HepG2 (cell line): Measurements from ENCODE around the gene SFT2D1. TPM values are rescaled to one million over a fixed set of nuclear protein-coding genes. Genes with fewer than 3 reads are reported as not detected.

Experiments
- ARID5B ChIP-seq: IDR thresholded peaks from 2 replicates; pipeline ENCODE4 v1.4.0; 2020; ENCODE audit warnings: mild to moderate bottlenecking, missing genetic modification reagents
- CEBPB ChIP-seq: IDR thresholded peaks from 2 replicates; pipeline ENCODE4 v1.6.1; 2011; ENCODE audit warnings: low read depth, low read length, improper control_type of control experiment, borderline replicate concordance
- CREB1 ChIP-seq, 2 experiments: fragments of 450-650 bp in 1 of 2; IDR thresholded peaks; 2 replicates each; pipeline ENCODE4 v1.6.1; 2016 to 2017; ENCODE audit warnings: control low read depth in 1 of 2, mild to moderate bottlenecking in 1 of 2, missing compliant biosample characterization in 1 of 2, missing genetic modification characterization in 1 of 2
- CREM ChIP-seq, 2 experiments: sonication (generic) in 1 of 2; formaldehyde crosslinking in 1 of 2; IDR thresholded peaks; 2 replicates each; pipeline versions ENCODE4 v1.4.0 to v1.6.1; 2016 to 2020; ENCODE audit warnings: antibody characterized with exemption in 1 of 2, mild to moderate bottlenecking in 1 of 2, missing genetic modification reagents in 1 of 2
- CSRNP2 ChIP-seq: sonication (generic); formaldehyde crosslinking; conservative IDR thresholded peaks from 2 replicates; pipeline ENCODE4 v1.8.0; 2022; ENCODE audit warnings: low read depth, missing genetic modification reagents
- EP300 ChIP-seq, 3 experiments: sonication (generic) in 1 of 3; formaldehyde crosslinking in 1 of 3; IDR thresholded peaks; 2 replicates each; pipeline versions ENCODE4 v1.5.1 to v1.6.1; 2011 to 2020; ENCODE audit warnings: low read depth in 2 of 3, low read length in 2 of 3, borderline replicate concordance in 1 of 3, improper control_type of control experiment in 1 of 3, mild to moderate bottlenecking in 1 of 3, missing genetic modification reagents in 1 of 3, moderate library complexity in 1 of 3
- FOXA3 ChIP-seq: IDR thresholded peaks from 2 replicates; pipeline ENCODE4 v1.6.1; 2016; ENCODE audit warnings: missing genetic modification reagents, missing compliant biosample characterization
- IKZF5 ChIP-seq: IDR thresholded peaks from 2 replicates; pipeline ENCODE4 v1.6.1; 2018; ENCODE audit warnings: missing genetic modification reagents, mild to moderate bottlenecking, missing compliant biosample characterization
- ISL2 ChIP-seq: sonication (generic); formaldehyde crosslinking; IDR thresholded peaks from 2 replicates; pipeline ENCODE4 v1.5.0; 2020; ENCODE audit warnings: missing genetic modification reagents
- PAXIP1 ChIP-seq: sonication (generic); formaldehyde crosslinking; conservative IDR thresholded peaks from 2 replicates; pipeline ENCODE4 v1.4.0; 2020; ENCODE audit warnings: mild to moderate bottlenecking, missing genetic modification reagents, moderate library complexity
- ZMYM2 ChIP-seq: sonication (generic); formaldehyde crosslinking; IDR thresholded peaks from 2 replicates; pipeline ENCODE4 v1.8.0; 2022; ENCODE audit warnings: mild to moderate bottlenecking, missing genetic modification reagents
- ZNF564 ChIP-seq: sonication (generic); formaldehyde crosslinking; IDR thresholded peaks from 2 replicates; pipeline ENCODE4 v1.8.1; 2023; ENCODE audit warnings: mild to moderate bottlenecking, missing genetic modification reagents
- ZNF569 ChIP-seq: sonication (generic); formaldehyde crosslinking; IDR thresholded peaks from 2 replicates; pipeline ENCODE4 v1.5.0; 2020; ENCODE audit warnings: mild to moderate bottlenecking, missing genetic modification reagents, moderate library complexity, borderline replicate concordance
- ZNF577 ChIP-seq: sonication (generic); formaldehyde crosslinking; IDR thresholded peaks from 2 replicates; pipeline ENCODE4 v1.4.0; 2020; ENCODE audit warnings: mild to moderate bottlenecking, low read depth, missing genetic modification reagents, borderline replicate concordance
- ZNF703 ChIP-seq: sonication (generic); formaldehyde crosslinking; IDR thresholded peaks from 2 replicates; pipeline ENCODE4 v1.5.1; 2020; ENCODE audit warnings: missing genetic modification reagents, mild to moderate bottlenecking, moderate library complexity, borderline replicate concordance
- polyA plus RNA-seq, 8 experiments: library from polyadenylated mRNA; depleted of rRNA in 3 of 8; stranded (reverse) in 7 of 8; unstranded in 1 of 8; fragments of >200 nt; fragmentation: Illumina TruSeq in 4 of 8; extraction: Trizol in 4 of 8; gene quantifications; 2 replicates each; pipeline versions ENCODE4 v1.2.1 to v1.2.3, GENCODE V29; 2011 to 2016; ENCODE audit warnings: low read depth in 4 of 8, missing spikeins in 1 of 8, mixed read lengths in 1 of 8; ENCODE audit not compliant: insufficient read depth in 1 of 8
- total RNA-seq, 5 experiments: library from RNA; depleted of rRNA; stranded (reverse); fragments of >200 nt; fragmentation: Illumina TruSeq; extraction: Trizol; gene quantifications; 2 replicates each; pipeline ENCODE4 v1.2.3, GENCODE V29; 2016; ENCODE audit warnings: low read depth in 1 of 5

The SFT2D1 gene
- total and polyA plus RNA-seq, 2 of the 13 experiments (the other 11 are each of a cell fraction or from before 2014, with no cell fraction given), result 115 to 147 TPM

GRCh38 chr6:166348305-166348949 lies 6.1 kb upstream of the SFT2D1 start (continued):
- no peak for TF ChIP-seq ZNF703 (CRISPR knock-in tag)
- 0 out of 2 replicates have a peak, but pooled peaks have one; percentile 33 for TF ChIP-seq ZNF569 (CRISPR knock-in tag)
- TF ChIP-seq IKZF5 (CRISPR knock-in tag), result peak; percentile 44; the same call in 1 of the 2 replicates
- no peak for TF ChIP-seq ZNF577 (CRISPR knock-in tag)
- TF ChIP-seq PAXIP1 (CRISPR knock-in tag), result peak; percentile 56
- TF ChIP-seq EP300 (IDR thresholded peaks at IDR 0.05; ENCODE audit: low read depth in 2 of 2, low read length in 2 of 2), result peak in 1 of 2 experiments; percentile 66; a peak in 2 of 4 replicates
- TF ChIP-seq EP300 (CRISPR knock-in tag; IDR thresholded peaks at IDR 0.05; ENCODE audit: borderline replicate concordance), result no peak
- peak; percentile 90 for TF ChIP-seq CEBPB
- peak; percentile 56; the same call in 1 of the 2 replicates for TF ChIP-seq ISL2
- TF ChIP-seq FOXA3 (CRISPR knock-in tag), result peak; percentile 33; the same call in 1 of the 2 replicates
- TF ChIP-seq ZNF564, result no peak
- TF ChIP-seq ARID5B (CRISPR knock-in tag), result peak; percentile 69
- TF ChIP-seq CREB1 (IDR thresholded peaks at IDR 0.05), result no peak
- 0 out of 2 replicates have a peak, but pooled peaks have one; percentile 38 for TF ChIP-seq CREB1 (CRISPR knock-in tag; IDR thresholded peaks at IDR 0.05)
- TF ChIP-seq ZMYM2 (CRISPR knock-in tag), result peak; percentile 44; the same call in 1 of the 2 replicates
- TF ChIP-seq CSRNP2 (CRISPR knock-in tag), result no peak
- TF ChIP-seq CREM (IDR thresholded peaks at IDR 0.05), result peak; percentile 37; the same call in 1 of the 2 replicates
- no peak for TF ChIP-seq CREM (CRISPR knock-in tag; IDR thresholded peaks at IDR 0.05)
